SK-N-SH (cell line): ENCODE data around the gene BTBD2. TPM values are rescaled to one million over a fixed set of nuclear protein-coding genes. Genes with fewer than 3 reads are reported as not detected.

Experiments
- CTCF ChIA-PET: fragments of 300-600, 350-600 bp; formaldehyde crosslinking; extraction: SDS; loops from one replicate; lab custom pipeline; 2021; lab: Yijun Ruan, JAX
- POLR2A ChIA-PET: fragments of 350-600 bp; sonication (Branson Sonifier 250); formaldehyde crosslinking; extraction: SDS; loops from one replicate; lab custom pipeline; 2020; ENCODE audit warnings: antibody characterized with exemption, inconsistent platforms; lab: Yijun Ruan, JAX
- DNase-seq: peaks from one replicate; pipeline ENCODE4 v3.0.0; 2012
- H2AFZ ChIP-seq: fragments of 200-600 bp; sonication (generic); 2 replicates; pipeline ENCODE4 v1.8.1; 2016; ENCODE audit warnings: antibody characterized with exemption, mild to moderate bottlenecking, low read depth
- H3F3A ChIP-seq: fragments of 200-600 bp; sonication (generic); replicated peaks from 2 replicates; pipeline ENCODE3; 2016; ENCODE audit warnings: antibody characterized with exemption, mild to moderate bottlenecking; ENCODE audit not compliant: insufficient read depth
- H3K27ac ChIP-seq, 2 experiments: fragments of 200-500 bp in 1 of 2; fragments of 200-600 bp in 1 of 2; sonication (Bioruptor generic) in 1 of 2; sonication (generic), shearing (Covaris generic) in 1 of 2; 2 replicates each; pipeline versions ENCODE4 v1.5.1 to v1.6.1; 2014 to 2016; ENCODE audit warnings: low read depth in 2 of 2, inconsistent platforms in 1 of 2, low read length in 1 of 2, mild to moderate bottlenecking in 1 of 2, mixed read lengths in 1 of 2
- H3K27me3 ChIP-seq: fragments of 200-600 bp; sonication (generic), shearing (Covaris generic); 2 replicates; pipeline ENCODE4 v1.6.1; 2016; ENCODE audit warnings: mixed run types; ENCODE audit not compliant: insufficient read depth
- H3K36me3 ChIP-seq, 2 experiments: fragments of 200-500 bp in 1 of 2; fragments of 200-600 bp in 1 of 2; sonication (Bioruptor generic) in 1 of 2; sonication (generic) in 1 of 2; replicated peaks in 1 of 2; 2 replicates each; pipeline versions ENCODE3 to v1.5.1; 2014 to 2016; ENCODE audit warnings: low read length in 1 of 2, mild to moderate bottlenecking in 1 of 2; ENCODE audit not compliant: insufficient read depth in 2 of 2, control insufficient read depth in 1 of 2
- H3K4me1 ChIP-seq, 2 experiments: fragments of 200-500 bp in 1 of 2; fragments of 200-600 bp in 1 of 2; sonication (Bioruptor generic) in 1 of 2; sonication (generic), shearing (Covaris generic) in 1 of 2; 2 replicates each; pipeline versions ENCODE4 v1.5.1 to v1.6.1; 2014 to 2016; ENCODE audit warnings: low read depth in 1 of 2, low read length in 1 of 2, mixed run types in 1 of 2; ENCODE audit not compliant: insufficient read depth in 2 of 2, control insufficient read depth in 1 of 2
- H3K4me2 ChIP-seq: fragments of 200-600 bp; sonication (generic), shearing (Covaris generic); 2 replicates; pipeline ENCODE4 v1.6.1; 2017; ENCODE audit warnings: mixed run types
- H3K4me3 ChIP-seq, 2 experiments: fragments of 200-500 bp in 1 of 2; fragments of 200-600 bp in 1 of 2; sonication (Bioruptor generic) in 1 of 2; sonication (generic), shearing (Covaris generic) in 1 of 2; 2 replicates each; pipeline versions ENCODE4 v1.5.1 to v1.8.1; 2014 to 2016; ENCODE audit warnings: low read depth in 2 of 2, inconsistent platforms in 1 of 2, low read length in 1 of 2, mild to moderate bottlenecking in 1 of 2, mixed read lengths in 1 of 2, moderate library complexity in 1 of 2
- H3K79me2 ChIP-seq: fragments of 200-600 bp; sonication (generic); 2 replicates; pipeline ENCODE4 v1.8.1; 2017; ENCODE audit warnings: mild to moderate bottlenecking; ENCODE audit not compliant: insufficient read depth
- H3K9ac ChIP-seq: fragments of 200-600 bp; sonication (generic); 2 replicates; pipeline ENCODE4 v1.6.1; 2017; ENCODE audit warnings: mixed run types
- H3K9me2 ChIP-seq: fragments of 200-600 bp; sonication (generic); 2 replicates; pipeline ENCODE4 v1.6.1; 2017; ENCODE audit warnings: mixed run types
- H3K9me3 ChIP-seq: fragments of 200-600 bp; sonication (generic); 2 replicates; pipeline ENCODE4 v1.6.1; 2017; ENCODE audit warnings: mixed run types, mild to moderate bottlenecking, moderate library complexity
- H4K20me1 ChIP-seq: fragments of 200-600 bp; sonication (generic); 2 replicates; pipeline ENCODE4 v1.6.1; 2017; ENCODE audit warnings: mild to moderate bottlenecking, mixed run types; ENCODE audit not compliant: insufficient read depth
- EZH2phosphoT487 ChIP-seq: fragments of 200-600 bp; sonication (generic); IDR thresholded peaks from 2 replicates; pipeline ENCODE4 v1.6.1; 2017; ENCODE audit warnings: low read depth, mixed run types, mild to moderate bottlenecking, antibody characterized with exemption, moderate library complexity, borderline replicate concordance
- FOXJ3 ChIP-seq: sonication (generic); formaldehyde crosslinking; IDR thresholded peaks from 2 replicates; pipeline ENCODE4 v1.5.1; 2020; ENCODE audit warnings: mild to moderate bottlenecking, missing genetic modification reagents
- GABPA ChIP-seq: IDR thresholded peaks from 2 replicates; pipeline ENCODE4 v1.4.0; 2012; ENCODE audit warnings: low read depth, mild to moderate bottlenecking
- GATA2 ChIP-seq: sonication (generic); formaldehyde crosslinking; IDR thresholded peaks from 2 replicates; pipeline ENCODE4 v1.5.0; 2020; ENCODE audit warnings: mild to moderate bottlenecking, missing genetic modification reagents
- JUND ChIP-seq: IDR thresholded peaks from 2 replicates; pipeline ENCODE4 v1.4.0; 2012
- MAX ChIP-seq: IDR thresholded peaks from 2 replicates; pipeline ENCODE4 v1.4.0; 2012; ENCODE audit warnings: low read depth
- MEF2A ChIP-seq: IDR thresholded peaks from 2 replicates; pipeline ENCODE4 v1.4.0; 2012; ENCODE audit warnings: low read depth, borderline replicate concordance
- NRF1 ChIP-seq: IDR thresholded peaks from 2 replicates; pipeline ENCODE4 v1.6.1; 2012; ENCODE audit warnings: low read depth, mild to moderate bottlenecking, low read length
- RXRA ChIP-seq: IDR thresholded peaks from 2 replicates; pipeline ENCODE4 v1.4.0; 2012; ENCODE audit warnings: low read depth, mild to moderate bottlenecking, borderline replicate concordance
- TCF12 ChIP-seq: IDR thresholded peaks from 2 replicates; pipeline ENCODE4 v1.4.0; 2012
- TEAD4 ChIP-seq: IDR thresholded peaks from 2 replicates; pipeline ENCODE4 v1.4.0; 2012; ENCODE audit warnings: mild to moderate bottlenecking, borderline replicate concordance; ENCODE audit not compliant: insufficient read depth
- YY1 ChIP-seq: IDR thresholded peaks from 2 replicates; pipeline ENCODE4 v1.4.0; 2012; ENCODE audit warnings: low read depth, mild to moderate bottlenecking
- ZBTB33 ChIP-seq: IDR thresholded peaks from 2 replicates; pipeline ENCODE4 v1.4.0; 2012; ENCODE audit warnings: low read depth, borderline replicate concordance
- WGBS: methylation state at CpG from one replicate; pipeline ENCODE4 v1.1.6; 2017; ENCODE audit warnings: low lambda C conversion rate; 5-methylcytosine and 5-hydroxymethylcytosine counted together
- polyA plus RNA-seq, 3 experiments: library from polyadenylated mRNA; depleted of rRNA; stranded (reverse); fragments of >200 nt; gene quantifications; 2 replicates each; pipeline ENCODE4 v1.2.3, GENCODE V29; 2012

Gene BTBD2
- polyA plus RNA-seq, 1 of the 3 experiments (the other 2 are of a cell fraction), result 66.8 TPM

- Histone ChIP-seq H3K4me3 (no peak overlapping the region), H3K9me3 (no peaks in the 10 kb centered on the region), H3K4me2 (no peak overlapping the region)
- no peak for DNase-seq
- no peak for TF ChIP-seq ZBTB33
- no peak for TF ChIP-seq NRF1
- no peak for TF ChIP-seq RXRA
- no peak for TF ChIP-seq FOXJ3
- TF ChIP-seq GABPA, result no peak
- TF ChIP-seq, all 33 proteins: peak for 0
- POLR2A ChIA-PET, result interaction anchor here (3.5 kb wide), 1 partner anchor 8 kb away, joined by 13 read pairs; no protein-coding TSS in a partner anchor
- H4K20me1 ChIP-seq, result peaks cover 27% of the 10 kb centered on the region
- peaks cover 7 to 56% of the 10 kb centered on the region in 2 experiments for H3K36me3 ChIP-seq
- 93% methylated on average over 15 of the region's 20 CpGs for WGBS
- H3K27ac ChIP-seq, result peak overlapping the region in 1 of 2 experiments; percentile 91; a peak in 1 of 4 replicates
- H3K9me2 ChIP-seq, result no peaks in the 10 kb centered on the region
- H3F3A ChIP-seq, result peaks cover 8% of the 10 kb centered on the region
- CTCF ChIA-PET, result interaction anchor here (1.0 to 1.5 kb wide), 3 partner anchors 10 to 20 kb away, joined by 3 to 4 read pairs (median 4); no protein-coding TSS in a partner anchor
- no peak overlapping the region for H3K9ac ChIP-seq
- H3K4me1 ChIP-seq, result peaks cover 8 to 38% of the 10 kb centered on the region in 2 experiments; a peak in 3 of 4 replicates
- H2AFZ ChIP-seq, result no peak overlapping the region
- H3K27me3 ChIP-seq, result no peaks in the 10 kb centered on the region
- no peaks in the 10 kb centered on the region for H3K79me2 ChIP-seq
Measured at GRCh38 chr19:2039959-2040646, 24.6 kb upstream of the BTBD2 start.

DNA sequence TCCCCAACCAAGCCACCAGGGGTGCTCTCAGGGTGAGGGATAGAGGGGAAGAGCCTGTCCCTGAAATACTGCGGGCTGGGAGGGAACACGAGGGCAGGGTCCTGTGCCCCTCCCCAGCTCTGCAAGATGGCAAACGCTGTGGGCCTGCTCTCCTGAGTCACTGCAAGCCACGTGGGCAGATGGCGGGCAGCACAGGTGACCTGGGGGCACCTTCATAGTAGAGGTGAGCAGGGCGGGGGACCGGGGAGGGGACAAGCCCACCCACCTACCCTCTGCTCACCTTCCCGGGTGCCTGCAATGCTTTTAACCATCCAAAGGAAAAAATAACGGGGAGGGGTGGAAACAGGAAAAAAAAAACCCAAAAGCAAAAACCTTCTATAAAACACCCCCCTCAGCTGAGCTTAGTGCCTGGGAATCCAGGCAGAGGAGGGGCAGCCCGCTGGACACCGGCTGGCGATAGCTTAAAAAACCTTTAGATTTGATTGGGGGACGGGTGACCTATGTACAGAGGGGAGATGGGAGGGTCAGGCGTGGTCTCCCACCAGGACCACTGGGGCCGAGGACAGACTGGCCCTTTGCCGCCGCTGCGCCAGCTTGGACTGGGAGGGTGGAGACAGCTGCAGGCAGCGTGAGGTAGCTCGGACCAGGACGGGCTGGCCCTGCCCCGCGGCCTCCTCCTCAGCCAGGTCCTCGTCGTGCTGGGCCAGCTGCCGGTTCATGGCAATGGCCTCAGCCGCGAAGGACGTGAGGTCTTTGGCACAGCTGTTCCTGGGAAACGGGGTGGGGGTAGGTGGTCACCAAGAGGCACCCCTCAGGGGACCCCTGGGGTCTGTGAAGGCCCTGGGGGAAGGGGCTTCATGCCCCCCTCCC lies 23.8 kb upstream of the BTBD2 start:
- WGBS, result 87% methylated on average over 16 of the region's 30 CpGs
- TF ChIP-seq TEAD4 (no peak), EZH2phosphoT487 (no peak), YY1 (no peak), MEF2A (no peak), GATA2 (CRISPR knock-in tag) (no peak), TCF12 (no peak), JUND (no peak), MAX (no peak)
- Histone ChIP-seq H3K79me2 (no peaks in the 10 kb centered on the region), H2AFZ (no peak overlapping the region), H3K9me3 (no peaks in the 10 kb centered on the region), H3K4me2 (no peak overlapping the region), H3K36me3 (peaks cover 7 to 51% of the 10 kb centered on the region in 2 experiments), H3K9me2 (no peaks in the 10 kb centered on the region), H3K9ac (no peak overlapping the region), H3K27ac (no peak overlapping the region; a peak in 1 of 4 replicates), H3F3A (peaks cover 8% of the 10 kb centered on the region), H3K4me3 (no peak overlapping the region), H4K20me1 (peaks cover 19% of the 10 kb centered on the region), H3K27me3 (no peaks in the 10 kb centered on the region), H3K4me1 (peaks cover 8 to 30% of the 10 kb centered on the region in 2 experiments; a peak in 3 of 4 replicates)
- POLR2A ChIA-PET, result interaction anchor here (1.3 to 1.5 kb wide), 2 partner anchors 11 to 12 kb away, joined by 4 to 5 read pairs; no protein-coding TSS in a partner anchor
- DNase-seq, result no peak
- CTCF ChIA-PET, result interaction anchor here (0.6 to 1.5 kb wide), 4 partner anchors 13 to 31 kb away, joined by 3 to 4 read pairs (median 4); no protein-coding TSS in a partner anchor
